Neural cell (in vitro differentiated cells): ENCODE data around the gene TOP3A.

Experiments
- CTCF ChIP-seq: fragments of 450-650 bp; IDR thresholded peaks from 2 replicates; pipeline ENCODE4 v1.5.1; 2014; ENCODE audit warnings: antibody characterized with exemption, mild to moderate bottlenecking, moderate library complexity; ENCODE audit not compliant: poor library complexity, severe bottlenecking
- SMC3 ChIP-seq: fragments of 450-650 bp; conservative IDR thresholded peaks from 2 replicates; pipeline ENCODE4 v1.6.1; 2014; ENCODE audit warnings: antibody characterized with exemption, mild to moderate bottlenecking, moderate library complexity; ENCODE audit not compliant: poor library complexity

DNA sequence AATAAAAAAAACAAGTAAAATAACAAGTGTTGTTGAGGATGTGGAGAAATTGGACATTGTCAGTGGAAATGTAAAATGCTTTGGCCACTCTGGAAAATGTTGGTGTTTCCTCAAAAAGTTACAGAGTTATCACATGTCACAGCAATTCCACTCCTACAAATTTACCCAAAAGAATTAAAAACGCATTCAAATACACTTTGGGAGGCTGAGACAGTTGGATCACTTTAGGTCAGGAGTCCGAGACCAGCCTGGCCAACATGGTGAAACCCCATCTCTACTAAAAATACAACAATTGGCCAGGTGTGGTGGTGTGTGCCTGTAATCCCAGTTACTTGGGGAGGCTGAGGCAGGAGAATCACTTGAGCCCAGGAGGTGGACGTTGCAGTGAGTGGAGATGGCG, 5.6 kb downstream of the TOP3A start:
- no peak for TF ChIP-seq CTCF
- no peak for TF ChIP-seq SMC3
